CD4-positive, CD25-positive, alpha-beta regulatory T cell (primary cell): Measurements from ENCODE around the gene RABGGTB. TPM values are rescaled to one million over a fixed set of nuclear protein-coding genes. Genes with fewer than 3 reads are reported as not detected.
A peak's percentile ranks its signal among the peaks of the same experiment; 100 is the strongest.
"Not testable (repeated sequence)": the region's sequence is repeated elsewhere in the genome, so short reads cannot be mapped to it uniquely, and the experiment has no call there.

Experiments
- ATAC-seq, 2 donors: fragments of 150-1000 bp; cut with Tn5 transposase; one replicate each; pipeline ENCODE4 v1.10.0; 2021; ENCODE audit warnings: low read depth in 2 of 2, moderate number of reproducible peaks in 2 of 2, moderate library complexity in 1 of 2
- DNase-seq, 3 donors: peaks; one replicate each; pipeline versions ENCODE4 v3.0.0 to v3.0.0-alpha.2; 2012 to 2022; ENCODE audit warnings: mixed read lengths in 1 of 3
- H3K27ac ChIP-seq: one replicate; pipeline ENCODE4 v1.7.0; 2013; ENCODE audit warnings: mild to moderate bottlenecking, low read length; ENCODE audit not compliant: insufficient read depth, poor library complexity, severe bottlenecking
- H3K27me3 ChIP-seq: one replicate; pipeline ENCODE4 v1.7.0; 2013; ENCODE audit warnings: low read length; ENCODE audit not compliant: control insufficient read depth, insufficient read depth
- H3K36me3 ChIP-seq: one replicate; pipeline ENCODE4 v1.7.0; 2013; ENCODE audit warnings: mild to moderate bottlenecking, low read length, moderate library complexity; ENCODE audit not compliant: control insufficient read depth, insufficient read depth
- H3K4me1 ChIP-seq: 2 replicates; pipeline ENCODE4 v1.7.0; 2013; ENCODE audit warnings: mild to moderate bottlenecking, low read length; ENCODE audit not compliant: insufficient read depth, control insufficient read depth, poor library complexity, severe bottlenecking
- H3K4me3 ChIP-seq: one replicate; pipeline ENCODE4 v1.7.0; 2013; ENCODE audit warnings: low read depth, mild to moderate bottlenecking, low read length, moderate library complexity
- H3K9me3 ChIP-seq, 2 experiments: 1 replicate in 1 of 2; 2 replicates in 1 of 2; pipeline ENCODE4 v1.7.0; 2013; ENCODE audit warnings: low read length in 2 of 2, mild to moderate bottlenecking in 1 of 2, moderate library complexity in 1 of 2; ENCODE audit not compliant: control insufficient read depth in 2 of 2
- H3K27ac Mint-ChIP-seq, 3 donors: one replicate each; pipeline ENCODE4 v1.8.0; 2020 to 2022; ENCODE audit warnings: mild to moderate bottlenecking in 3 of 3, mixed read lengths in 3 of 3, moderate library complexity in 2 of 3
- H3K27me3 Mint-ChIP-seq: one replicate; pipeline ENCODE4 v1.8.0; 2022; ENCODE audit warnings: mild to moderate bottlenecking, mixed read lengths
- H3K36me3 Mint-ChIP-seq: one replicate; pipeline ENCODE4 v1.8.0; 2020; ENCODE audit warnings: mixed read lengths
- H3K4me1 Mint-ChIP-seq, 4 donors: one replicate each; pipeline ENCODE4 v1.8.0; 2020 to 2022; ENCODE audit warnings: mixed read lengths in 4 of 4, mild to moderate bottlenecking in 1 of 4
- H3K4me3 Mint-ChIP-seq, 4 donors: one replicate each; pipeline ENCODE4 v1.8.0; 2020 to 2022; ENCODE audit warnings: mild to moderate bottlenecking in 4 of 4, mixed read lengths in 4 of 4, moderate library complexity in 3 of 4
- H3K9me3 Mint-ChIP-seq, 7 donors: one replicate each; pipeline ENCODE4 v1.8.0; 2020 to 2022; ENCODE audit warnings: mixed read lengths in 7 of 7, mild to moderate bottlenecking in 3 of 7, moderate library complexity in 2 of 7
- polyA plus RNA-seq, 4 donors: library from polyadenylated mRNA; unstranded; fragments of 300-500 nt; fragmentation: Illumina TruSeq; gene quantifications; one replicate each; pipeline ENCODE4 v1.2.3, GENCODE V29; 2021
- total RNA-seq: library from RNA; stranded (reverse); gene quantifications from one replicate; pipeline ENCODE4 v1.2.3, GENCODE V29; 2022

The RABGGTB gene
- total and polyA plus RNA-seq, 5 donors from 2014 or later = 7.3 to 116 (median 10.9) TPM

GRCh38 chr1:75812065-75812464 is 26.0 kb downstream of the RABGGTB start:
- Mint-ChIP-seq H3K4me1 (no peaks in the 10 kb centered on the region), H3K9me3 (peaks cover 0 to 1% (median 0%) of the 10 kb centered on the region in 7 donors), H3K36me3 (no peaks in the 10 kb centered on the region), H3K27me3 (no peaks in the 10 kb centered on the region), H3K27ac (no peak overlapping the region), H3K4me3 (no peak overlapping the region)
- no peak for ATAC-seq
- H3K4me1 ChIP-seq = no peaks in the 10 kb centered on the region
- H3K9me3 ChIP-seq = no peaks in the 10 kb centered on the region
- H3K4me3 ChIP-seq = no peak overlapping the region
- no peaks in the 10 kb centered on the region for H3K36me3 ChIP-seq
- no peak overlapping the region for H3K27ac ChIP-seq
- H3K27me3 ChIP-seq = no peaks in the 10 kb centered on the region
- no peak for DNase-seq

- not testable (repeated sequence) for H3K9me3 ChIP-seq, ATAC-seq, H3K4me1 ChIP-seq, H3K27me3 ChIP-seq, H3K27ac ChIP-seq, H3K4me1 Mint-ChIP-seq, H3K36me3 Mint-ChIP-seq, DNase-seq, H3K27ac Mint-ChIP-seq, H3K4me3 Mint-ChIP-seq, H3K27me3 Mint-ChIP-seq, H3K4me3 ChIP-seq, H3K36me3 ChIP-seq
- peaks cover 0 to 29% (median 2%) of the 10 kb centered on the region in 7 donors for H3K9me3 Mint-ChIP-seq
Measured at GRCh38 chr1:75823596-75823995, 37.5 kb downstream of the RABGGTB start.

GRCh38 chr1:75836528-75837100 is 50.6 kb downstream of the RABGGTB start:
- H3K9me3 Mint-ChIP-seq = peaks cover 0 to 20% (median 11%) of the 10 kb centered on the region in 7 donors
- H3K27ac ChIP-seq = no peak overlapping the region
- no peaks in the 10 kb centered on the region for H3K27me3 ChIP-seq
- H3K27me3 Mint-ChIP-seq = no peaks in the 10 kb centered on the region
- H3K36me3 Mint-ChIP-seq = no peaks in the 10 kb centered on the region
- H3K4me3 ChIP-seq = no peak overlapping the region
- no peak overlapping the region for H3K4me3 Mint-ChIP-seq
- ATAC-seq = no peak
- H3K4me1 ChIP-seq = no peaks in the 10 kb centered on the region
- no peaks in the 10 kb centered on the region for H3K4me1 Mint-ChIP-seq
- no peaks in the 10 kb centered on the region for H3K36me3 ChIP-seq
- H3K27ac Mint-ChIP-seq = no peak overlapping the region
- DNase-seq = no peak
- peaks cover 0 to 2% of the 10 kb centered on the region in 2 experiments for H3K9me3 ChIP-seq

- no peak overlapping the region for H3K27ac Mint-ChIP-seq
- H3K9me3 ChIP-seq = peaks cover 0 to 2% of the 10 kb centered on the region in 2 experiments
- no peaks in the 10 kb centered on the region for H3K36me3 Mint-ChIP-seq
- peaks cover 0 to 15% (median 9%) of the 10 kb centered on the region in 7 donors for H3K9me3 Mint-ChIP-seq
- no peak overlapping the region for H3K4me3 ChIP-seq
- no peaks in the 10 kb centered on the region for H3K4me1 ChIP-seq
- H3K27ac ChIP-seq = no peak overlapping the region
- no peaks in the 10 kb centered on the region for H3K27me3 Mint-ChIP-seq
- H3K4me1 Mint-ChIP-seq = no peaks in the 10 kb centered on the region
- H3K36me3 ChIP-seq = no peaks in the 10 kb centered on the region
- DNase-seq (no peak), ATAC-seq (no peak)
- no peaks in the 10 kb centered on the region for H3K27me3 ChIP-seq
- H3K4me3 Mint-ChIP-seq = no peak overlapping the region
Measured at GRCh38 chr1:75838079-75838478, 52.0 kb downstream of the RABGGTB start.

GRCh38 chr1:75841421-75841820 is 55.4 kb downstream of the RABGGTB start:
- peak overlapping the region in 1 of 3 donors; percentile 39 for H3K27ac Mint-ChIP-seq
- no peaks in the 10 kb centered on the region for H3K4me1 Mint-ChIP-seq
- H3K36me3 Mint-ChIP-seq = no peaks in the 10 kb centered on the region
- Histone ChIP-seq H3K36me3 (no peaks in the 10 kb centered on the region), H3K9me3 (no peaks in the 10 kb centered on the region), H3K4me1 (no peaks in the 10 kb centered on the region), H3K4me3 (no peak overlapping the region), H3K27ac (no peak overlapping the region), H3K27me3 (no peaks in the 10 kb centered on the region)
- DNase-seq (no peak), ATAC-seq (no peak)
- no peaks in the 10 kb centered on the region for H3K27me3 Mint-ChIP-seq
- H3K4me3 Mint-ChIP-seq = no peak overlapping the region
- H3K9me3 Mint-ChIP-seq = peaks cover 0 to 8% (median 3%) of the 10 kb centered on the region in 7 donors

Other genes starting within 250 kb of the RABGGTB start
- gene SLC44A5, start 175.1 kb upstream of the RABGGTB start, total RNA-seq = 1.6 TPM
- gene SLC44A5, start 175.1 kb upstream of the RABGGTB start, polyA plus RNA-seq = 1 to 10 TPM in 3 of 4 donors, not detected in 1; 1.3 to 2.3 (median 1.4) TPM
- 12.6 TPM for gene ACADM, start 61.5 kb upstream of the RABGGTB start, total RNA-seq
- 10 to 100 TPM; 37.8 to 56.8 (median 46.3) TPM for gene ACADM, start 61.5 kb upstream of the RABGGTB start, polyA plus RNA-seq
- 0.22 TPM for gene MSH4, start 10.6 kb downstream of the RABGGTB start, total RNA-seq
- gene MSH4, start 10.6 kb downstream of the RABGGTB start, polyA plus RNA-seq = not detected
- gene ASB17, start 146.1 kb downstream of the RABGGTB start, total RNA-seq = not detected
- gene ASB17, start 146.1 kb downstream of the RABGGTB start, polyA plus RNA-seq = not detected